NCI-H128 (cell line): ENCODE results near the gene KRT71.

Source experiments
- DNase-seq: peaks from one replicate; lab custom pipeline; 2025; ENCODE audit not compliant: unreplicated experiment; lab: John Stamatoyannopoulos, UW

KRT71 gene

DNA sequence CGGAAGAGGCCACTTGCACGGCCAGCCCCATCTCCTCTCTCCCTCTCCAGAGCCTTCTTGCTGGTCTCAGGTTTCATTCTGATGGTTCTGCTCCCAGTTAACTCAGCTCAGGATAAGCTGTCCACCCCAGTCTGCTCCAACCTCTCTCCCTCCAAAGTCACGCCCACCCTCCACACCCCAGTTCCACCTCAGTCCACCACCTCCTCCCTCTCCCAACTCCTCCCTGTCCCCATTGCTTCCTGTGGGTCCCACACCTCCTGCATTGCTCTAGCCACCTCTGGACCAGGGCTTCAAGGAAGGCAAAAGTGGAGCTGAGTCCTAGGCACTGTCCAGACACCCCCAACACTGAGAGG lies 13.1 kb downstream of the KRT71 start:
- no peak for DNase-seq

DNA sequence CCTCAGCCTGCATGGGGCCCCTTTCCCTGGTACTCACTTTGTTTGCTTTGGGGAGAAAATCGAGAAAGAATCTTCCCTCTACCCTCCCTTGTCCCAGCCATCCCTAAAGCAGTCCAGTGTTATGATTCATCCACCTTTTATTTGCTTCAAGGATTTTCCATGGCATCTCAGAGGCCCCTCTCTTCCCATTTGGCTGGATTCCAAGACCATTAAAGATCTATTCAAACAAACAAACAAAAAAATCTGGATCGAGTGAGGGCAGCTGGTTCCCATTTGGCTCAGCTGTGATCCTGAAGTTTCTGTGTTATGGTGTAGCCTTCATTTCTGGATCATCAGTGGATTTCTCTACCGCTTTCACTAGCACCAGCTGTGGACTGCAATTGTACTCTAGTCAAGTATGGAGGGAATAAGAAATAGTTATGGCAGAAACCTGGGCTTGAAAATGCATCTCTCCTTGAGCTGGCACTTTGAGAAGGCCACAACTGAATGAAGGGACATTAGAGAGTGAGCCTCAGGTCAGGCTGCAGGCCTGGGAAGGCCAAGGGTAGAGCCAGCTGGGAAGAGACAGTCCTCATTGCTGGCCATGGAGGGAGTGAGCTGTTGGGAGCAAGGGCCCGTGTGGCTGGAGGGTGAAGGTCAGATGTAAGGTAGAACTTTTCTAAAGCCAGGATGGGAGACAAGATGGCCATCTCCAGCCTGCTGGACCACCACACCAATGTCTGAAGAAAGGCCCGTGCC lies 13.7 kb downstream of the KRT71 start:
- peak; percentile 20 for DNase-seq

DNA sequence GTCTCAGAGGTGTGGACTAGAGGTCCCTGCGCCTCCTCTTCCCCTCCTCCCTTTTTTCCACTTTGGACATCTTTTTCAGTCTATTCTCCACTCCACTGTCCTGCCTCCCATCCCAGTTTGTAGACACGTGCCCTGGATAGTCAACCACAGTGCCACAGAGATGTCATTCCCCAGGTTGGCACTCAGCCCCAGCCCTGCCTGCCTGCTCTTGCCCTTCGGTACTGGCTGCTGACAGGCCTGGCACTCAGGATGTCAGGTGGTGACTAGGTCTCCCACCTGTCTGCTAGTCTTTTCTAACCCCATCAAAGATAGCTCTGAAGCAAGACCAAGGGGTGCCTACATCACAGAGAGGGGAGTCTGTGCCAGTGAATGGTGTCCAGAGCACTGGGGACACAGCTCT lies 15.8 kb downstream of the KRT71 start:
- DNase-seq: no peak

DNA sequence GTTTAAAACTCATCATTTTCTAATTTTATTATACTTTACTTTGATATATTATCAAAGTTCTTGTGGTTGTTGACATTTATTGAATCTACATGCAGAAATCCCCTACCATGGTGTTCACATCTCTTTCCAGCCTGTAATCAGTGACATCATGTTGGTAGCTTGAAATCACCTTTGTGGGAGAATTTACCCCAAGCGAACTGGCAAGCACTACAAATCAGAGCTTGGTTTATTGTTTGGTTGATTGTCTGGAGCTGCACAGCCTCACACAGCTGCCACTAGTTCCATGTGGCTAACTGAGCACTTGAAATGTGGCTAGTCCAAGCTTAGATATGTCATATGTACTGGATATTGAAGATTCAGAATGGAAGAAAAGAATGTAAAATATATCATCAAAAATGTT lies 17.4 kb downstream of the KRT71 start:
- no peak for DNase-seq

DNA sequence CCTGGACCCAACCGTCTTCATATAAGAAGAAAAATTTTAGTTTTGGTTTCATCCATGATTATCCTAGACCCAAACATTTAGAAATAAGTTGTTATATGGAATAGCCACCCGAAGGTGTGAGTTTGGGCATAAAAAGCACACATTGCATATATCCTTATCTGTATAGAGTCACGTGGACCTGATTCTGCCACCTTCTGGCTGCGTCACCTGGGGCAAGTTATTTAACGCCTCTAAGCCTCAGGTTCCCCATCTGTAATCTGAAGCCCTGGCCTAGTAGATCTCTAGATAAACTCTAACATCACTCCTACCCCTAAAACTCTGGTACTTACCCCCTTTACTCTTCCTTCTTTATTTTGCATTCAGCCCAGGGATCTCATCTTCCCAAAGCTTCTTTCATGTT lies 18.5 kb downstream of the KRT71 start:
- DNase-seq: no peak

DNA sequence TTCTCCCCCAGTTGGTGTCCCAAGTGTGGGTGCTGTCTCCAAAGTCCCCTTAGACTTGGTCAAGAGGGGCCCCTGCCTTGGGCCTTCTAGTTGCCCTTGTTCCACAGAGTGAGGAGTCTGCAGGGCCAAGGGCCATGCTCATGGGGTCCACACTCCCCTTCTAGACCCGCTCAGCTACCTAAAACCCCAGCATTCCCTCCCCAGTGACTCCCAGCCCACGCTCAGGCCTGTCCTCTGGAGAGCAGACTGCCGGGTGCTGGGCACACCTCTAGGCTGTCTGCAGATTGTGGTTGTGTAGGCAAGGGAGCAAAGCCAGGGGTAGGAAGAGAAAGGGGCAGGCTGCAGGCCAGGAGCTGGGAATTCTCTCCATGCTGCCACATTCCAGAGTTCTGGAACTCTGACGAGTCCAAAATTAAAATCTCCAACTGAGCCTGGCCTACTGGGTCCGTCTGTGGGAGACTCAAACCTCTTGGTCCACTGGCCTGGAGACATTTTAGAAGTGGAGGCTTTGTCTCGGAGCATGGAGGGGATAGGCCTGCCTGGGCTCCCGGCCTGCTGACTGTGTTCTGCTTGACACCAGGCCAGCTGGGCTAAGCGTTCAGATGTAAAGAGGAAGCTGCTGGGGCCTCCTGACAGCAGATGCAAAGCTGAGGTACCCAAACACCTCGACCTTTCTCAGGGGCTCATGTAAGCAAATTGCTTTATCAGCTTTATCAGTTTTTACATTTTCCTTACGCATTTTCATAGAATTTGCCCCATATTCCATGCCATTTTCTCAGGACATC lies 19.1 kb downstream of the KRT71 start:
- no peak for DNase-seq

DNA sequence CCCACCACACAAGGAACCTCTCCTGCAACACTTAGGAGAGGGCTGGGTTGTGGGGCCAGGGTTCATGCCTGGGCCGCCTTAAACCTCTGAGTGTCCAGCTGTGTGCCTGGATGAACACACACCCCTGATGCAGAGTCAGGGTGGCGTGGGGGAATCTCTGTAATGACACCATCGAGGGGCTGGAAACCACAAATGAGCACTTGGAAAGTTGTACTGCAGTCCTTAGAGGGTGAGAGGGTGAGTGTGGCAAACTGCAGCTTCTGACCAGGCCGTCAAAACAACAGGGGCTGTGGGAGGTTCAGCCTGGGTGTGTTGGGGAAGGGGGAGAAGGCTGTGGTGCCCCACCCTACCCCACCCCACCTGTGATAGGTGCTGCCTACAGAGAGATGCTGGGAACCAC lies 20.3 kb downstream of the KRT71 start:
- DNase-seq: no peak

DNA sequence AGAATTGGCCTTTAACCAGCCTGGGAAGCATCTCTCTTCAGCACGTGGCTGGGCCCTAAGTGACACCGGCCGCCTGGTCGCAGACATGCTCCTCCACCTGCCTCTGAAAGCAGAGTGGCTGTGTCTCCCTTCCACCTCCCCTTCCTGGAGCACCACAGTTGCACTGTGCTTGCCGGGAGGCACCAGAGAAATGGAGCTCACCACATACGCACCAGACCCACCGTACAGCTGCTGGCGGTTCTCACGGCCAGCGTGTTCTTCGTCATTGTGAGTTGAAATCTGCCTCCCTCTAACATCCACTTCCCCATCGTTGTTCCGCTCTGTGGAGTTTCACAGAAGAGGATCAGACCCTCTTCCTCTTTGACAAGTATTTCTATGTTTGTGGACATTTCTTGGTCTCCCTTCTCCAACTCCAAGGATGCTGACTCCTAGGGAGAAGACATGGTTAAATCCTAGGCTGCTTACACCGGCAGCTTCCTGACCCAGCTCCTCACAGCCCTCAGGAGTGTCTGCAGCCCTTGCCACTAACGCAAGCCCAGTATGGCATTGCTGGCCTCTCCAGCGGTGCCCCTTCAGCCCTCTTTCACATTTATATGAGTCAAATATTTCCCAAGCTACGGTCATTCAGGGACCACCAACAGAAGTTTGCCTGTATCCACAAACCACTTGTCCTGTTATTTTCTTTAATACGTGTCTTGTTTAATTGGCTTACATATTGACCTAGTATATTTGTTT lies 21.2 kb downstream of the KRT71 start:
- no peak for DNase-seq

DNA sequence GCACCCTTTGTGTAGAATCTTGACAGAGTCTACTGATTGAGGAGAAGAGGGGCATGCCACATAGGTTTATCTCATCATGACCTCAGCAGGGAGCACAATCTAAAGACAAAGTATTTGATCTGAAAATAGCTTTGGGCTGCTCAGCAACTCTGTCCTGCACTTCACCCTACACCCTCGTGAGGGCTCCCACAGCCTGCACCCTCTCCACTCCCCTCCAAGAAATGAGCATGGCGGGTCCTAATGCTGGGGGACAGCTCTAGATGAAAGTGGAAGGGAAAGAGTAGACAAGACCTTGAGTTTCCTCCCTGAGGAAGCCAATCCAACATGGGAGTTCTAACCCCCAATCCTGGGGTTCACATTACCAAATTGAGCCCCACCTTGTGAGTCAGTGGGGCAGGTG lies 22.0 kb downstream of the KRT71 start:
- no peak for DNase-seq

DNA sequence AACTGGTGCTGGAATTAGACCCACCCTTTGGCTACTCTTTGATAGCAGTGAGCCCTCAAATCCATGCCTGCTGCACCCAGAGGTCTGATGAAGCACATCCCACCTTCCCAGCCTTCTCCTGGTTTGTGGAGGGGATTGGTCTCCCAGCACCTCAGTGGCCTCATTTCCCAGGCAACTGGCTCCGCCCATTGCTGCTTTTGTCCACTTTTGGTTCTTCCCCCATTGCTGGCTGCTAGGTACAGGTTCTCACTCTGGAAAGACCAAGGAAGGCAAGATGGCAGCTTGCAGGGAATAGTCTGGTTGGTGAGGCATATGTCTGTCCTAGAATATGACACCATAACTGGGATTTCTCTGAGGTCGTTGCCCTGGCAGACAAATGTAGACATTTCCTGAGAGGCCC lies 22.6 kb downstream of the KRT71 start:
- no peak for DNase-seq

DNA sequence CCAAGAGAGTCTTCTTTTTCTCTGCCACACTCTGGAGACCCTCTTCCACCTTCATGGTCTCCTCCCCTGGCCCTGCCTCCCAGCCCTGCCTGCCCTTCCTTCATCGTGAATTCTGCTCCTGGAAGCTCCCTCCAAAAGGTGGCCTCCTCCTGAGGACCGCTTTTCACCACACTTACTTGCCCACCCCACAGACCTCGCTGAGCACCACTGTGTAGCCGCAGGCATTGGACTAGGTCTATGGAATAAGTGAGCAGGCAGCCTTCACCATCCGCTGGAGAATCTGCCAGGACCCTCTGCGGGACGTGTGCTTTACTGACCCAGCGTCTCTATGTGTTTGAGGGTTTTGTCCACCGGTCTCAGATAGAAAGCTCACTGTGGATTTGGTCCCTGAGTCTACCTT lies 23.1 kb downstream of the KRT71 start:
- DNase-seq: no peak

DNA sequence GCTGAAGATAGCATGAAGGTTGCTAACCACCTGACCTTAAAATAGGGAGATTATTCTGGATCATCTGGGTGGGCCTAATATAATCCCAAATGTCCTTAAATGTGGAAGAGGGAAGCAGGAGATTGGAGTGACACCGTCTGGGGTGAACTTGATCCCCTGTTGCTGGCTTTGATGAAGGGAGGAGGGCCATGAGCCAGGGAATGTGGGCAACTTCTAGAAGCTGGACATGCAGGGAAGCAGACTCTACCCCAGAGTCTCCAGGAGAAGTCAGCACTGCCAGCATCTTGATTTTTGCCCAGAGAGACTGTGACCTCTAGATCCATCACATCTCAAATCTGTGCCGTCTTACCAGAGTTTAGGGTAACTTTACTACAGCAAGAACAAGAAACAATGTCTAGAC lies 23.5 kb downstream of the KRT71 start:
- DNase-seq: no peak

DNA sequence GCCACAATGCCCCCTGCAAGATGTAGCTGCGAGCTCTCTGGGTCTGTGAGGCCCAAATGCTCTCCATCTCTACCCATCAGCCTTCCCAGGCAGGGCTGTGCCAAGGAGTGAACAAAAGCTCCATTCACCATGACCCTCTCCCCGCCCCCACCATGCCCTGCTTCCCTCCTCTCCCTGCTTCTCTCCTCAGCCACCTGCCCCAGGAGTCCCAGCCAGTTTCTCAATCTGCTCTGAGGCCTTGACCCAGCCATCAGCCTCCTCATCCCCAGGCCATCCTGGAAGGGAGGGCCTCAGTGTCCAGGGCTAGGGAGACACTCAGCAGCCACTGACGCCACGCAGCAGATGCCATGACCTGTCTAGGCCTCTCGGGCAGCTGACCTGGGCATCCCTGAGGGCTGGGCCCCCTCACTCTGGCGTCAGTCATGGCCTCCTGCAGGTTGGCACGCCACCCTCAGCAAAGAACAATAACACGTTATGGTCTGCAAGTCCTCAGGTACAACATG lies 24.3 kb downstream of the KRT71 start:
- no peak for DNase-seq

DNA sequence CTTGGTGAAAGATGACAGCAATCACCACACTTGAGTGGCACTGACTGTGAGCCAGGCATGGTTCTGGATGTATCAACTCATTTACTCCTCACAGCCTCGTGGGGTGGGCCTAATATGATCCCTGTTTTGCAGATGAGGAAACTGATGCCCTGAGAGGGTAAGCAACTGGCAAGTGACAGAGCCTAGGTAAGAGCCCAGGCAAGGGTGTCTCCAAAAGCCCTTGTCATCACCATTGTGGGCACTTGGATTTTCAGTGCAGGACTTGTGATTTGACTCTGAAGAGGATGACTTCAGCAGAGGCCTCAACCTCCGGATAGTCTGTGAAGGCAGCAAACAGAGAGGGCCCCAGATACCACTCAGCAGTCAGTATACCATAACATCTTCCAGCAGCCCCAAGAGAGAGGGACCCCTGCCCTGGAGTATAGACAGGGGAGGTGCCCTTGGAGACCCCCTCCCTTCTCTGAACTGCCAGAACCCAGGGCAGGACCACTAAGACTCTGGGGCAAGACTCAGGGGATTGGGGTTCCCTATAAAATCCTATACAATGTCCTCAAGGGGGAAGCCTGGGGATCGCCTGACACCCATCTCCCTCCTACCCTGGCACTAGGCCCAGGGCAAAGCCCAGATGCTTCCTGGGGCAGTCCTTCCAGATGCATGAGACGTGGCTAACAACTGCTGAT lies 25.7 kb downstream of the KRT71 start:
- no peak for DNase-seq

DNA sequence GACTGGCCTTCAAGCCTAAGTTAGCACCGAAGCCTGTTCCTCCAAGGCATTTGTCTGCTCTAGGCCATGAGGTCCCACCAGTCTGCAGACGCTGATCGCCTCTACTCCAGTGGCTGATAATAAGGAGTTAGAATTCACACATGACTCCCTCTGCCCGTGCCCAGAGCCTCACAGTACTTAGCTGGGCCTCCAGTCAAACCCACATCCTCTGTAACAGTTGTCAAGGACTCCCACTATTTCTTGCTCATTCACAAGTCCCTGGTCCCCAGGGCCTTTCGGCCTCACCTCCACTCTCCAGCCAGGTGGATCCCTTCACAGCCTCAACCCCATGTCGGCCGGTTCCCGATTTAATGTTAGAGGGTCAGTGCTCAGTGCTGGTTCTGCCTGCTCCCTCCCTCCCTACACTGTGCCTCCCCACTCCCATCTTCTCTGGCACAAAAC lies 26.4 kb downstream of the KRT71 start:
- no peak for DNase-seq

DNA sequence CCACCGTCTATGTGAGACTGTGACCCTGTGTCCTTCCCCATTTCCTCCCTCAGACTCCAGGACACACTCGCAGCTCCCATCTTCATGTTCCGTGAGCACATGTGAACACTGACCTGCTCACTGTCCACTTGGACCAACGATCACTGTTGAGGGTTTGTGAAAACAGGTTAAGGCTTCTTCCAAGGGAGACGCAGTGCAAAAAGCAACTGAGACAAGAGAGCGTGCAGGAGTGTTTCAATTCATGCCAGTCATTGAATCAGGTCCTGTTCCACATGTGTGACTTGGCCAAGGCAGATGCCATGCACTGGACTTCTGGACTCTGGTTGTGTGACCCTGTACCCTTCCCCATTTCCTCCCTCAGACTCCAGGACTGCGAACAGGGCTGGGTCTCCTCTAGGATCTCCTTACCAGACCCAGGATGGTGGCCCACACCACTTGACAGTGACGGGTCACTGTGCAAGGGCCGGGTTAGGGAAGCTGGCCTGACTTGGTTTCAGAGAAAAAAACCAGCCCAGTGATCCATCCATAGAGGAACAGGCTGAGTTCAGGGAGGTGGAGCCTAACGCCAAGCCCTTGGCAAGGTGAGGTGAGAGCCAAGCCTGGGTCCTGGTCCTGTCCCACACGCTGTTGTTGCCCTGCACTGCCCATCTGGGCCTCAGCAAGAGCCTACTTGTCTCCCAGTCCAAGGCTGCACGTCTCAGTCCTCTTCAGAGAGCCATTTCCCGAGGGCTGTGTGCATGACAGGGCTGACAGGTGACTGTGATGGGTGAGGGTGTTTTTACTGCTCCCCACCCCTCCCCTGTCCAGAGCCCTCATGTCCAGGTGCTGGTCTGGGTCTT lies 27.1 kb downstream of the KRT71 start:
- DNase-seq: no peak

DNA sequence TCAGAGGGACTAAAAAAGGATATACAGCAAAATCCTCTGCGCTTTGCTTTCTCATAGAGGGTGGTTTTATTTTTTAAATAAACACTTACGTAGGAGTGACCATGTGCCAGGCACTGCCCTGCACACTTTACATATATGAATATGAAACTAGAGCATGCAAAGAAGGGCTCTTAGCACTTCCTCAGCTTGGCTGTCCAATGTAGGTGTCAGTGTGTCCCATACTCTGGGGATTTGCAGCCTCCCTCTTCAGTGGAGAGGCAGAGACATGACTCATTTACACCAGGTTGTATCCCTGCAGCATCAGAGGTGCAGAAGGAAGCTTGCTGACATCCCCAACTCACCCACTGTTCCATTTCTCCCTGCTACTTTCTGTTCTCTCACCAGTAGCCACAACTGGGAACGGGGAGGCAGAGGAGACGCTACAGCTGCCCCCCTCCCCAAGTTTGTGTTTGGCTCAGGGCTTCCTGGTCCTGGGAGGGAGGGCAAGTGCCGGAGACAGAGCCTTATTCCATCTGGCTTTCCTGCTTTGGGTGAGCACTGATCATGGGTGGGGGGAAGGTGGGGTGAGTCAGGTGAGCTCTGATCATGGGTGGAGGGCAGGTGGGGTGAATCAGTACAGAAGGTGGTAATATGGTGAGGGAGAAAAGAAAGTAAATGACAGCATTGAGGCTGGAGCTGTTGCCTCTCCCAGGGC lies 27.9 kb downstream of the KRT71 start:
- no peak for DNase-seq

DNA sequence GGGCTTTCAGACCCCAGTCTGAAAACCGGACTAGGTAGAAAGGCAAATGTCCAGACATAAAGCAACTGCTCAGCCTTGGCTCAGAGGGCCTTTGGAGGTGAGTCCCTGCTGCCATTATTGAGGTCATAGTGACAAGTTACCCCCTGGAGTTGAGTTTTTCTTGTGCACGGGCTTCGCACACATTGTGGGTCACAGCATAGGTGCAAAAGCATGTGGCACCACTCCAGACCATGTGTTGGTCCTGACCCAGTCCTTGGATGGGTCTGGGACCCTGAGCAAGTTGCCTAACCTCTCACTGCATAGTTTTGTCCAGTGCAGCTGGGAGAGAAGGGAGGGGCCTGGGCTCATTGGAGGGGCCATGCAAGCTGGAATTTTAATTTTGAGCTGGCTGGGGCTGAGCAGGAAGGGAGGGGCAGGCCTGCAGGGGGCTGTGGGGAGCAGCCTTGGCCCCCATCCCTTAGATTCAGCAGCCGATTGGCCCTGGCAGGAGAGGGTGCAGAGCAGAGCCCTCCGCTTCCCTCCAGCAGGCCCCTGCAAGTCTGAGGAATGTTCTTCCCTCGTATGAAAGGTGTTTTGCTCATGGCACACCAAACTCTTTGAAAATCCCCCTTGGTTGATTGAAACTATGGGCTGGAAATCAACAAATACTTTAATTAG lies 28.6 kb downstream of the KRT71 start:
- no peak for DNase-seq

DNA sequence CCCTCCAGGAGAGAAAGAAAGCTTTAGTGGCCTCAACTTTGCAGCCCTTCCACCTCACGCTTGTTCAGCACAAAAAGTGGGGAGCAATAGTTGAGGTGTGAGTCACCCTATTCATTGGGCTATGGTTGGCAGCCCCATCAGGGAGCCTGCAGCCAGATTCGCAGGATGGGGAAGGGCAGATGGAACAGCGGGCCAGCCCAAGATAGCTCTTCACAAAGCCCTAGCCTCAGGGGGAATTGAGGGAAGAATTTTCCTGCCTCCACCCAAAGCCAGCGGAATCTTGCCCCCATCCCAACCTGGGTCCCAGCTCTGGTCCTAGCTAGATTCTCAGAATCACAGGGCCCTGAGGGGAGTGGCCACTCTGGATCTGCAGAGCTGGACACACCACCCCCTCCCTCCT lies 29.1 kb downstream of the KRT71 start:
- DNase-seq: no peak
